NCI-H2081 (cell line): ENCODE measurements around the gene SLC25A24.
A peak's percentile ranks its signal among the peaks of the same experiment; 100 is the strongest.
"Not testable (repeated sequence)": the region's sequence is repeated elsewhere in the genome, so short reads cannot be mapped to it uniquely, and the experiment has no call there.

Source experiments
- DNase-seq, 2 experiments: peaks; one replicate each; lab custom pipeline; 2025; lab: John Stamatoyannopoulos, UW

The SLC25A24 gene

DNA sequence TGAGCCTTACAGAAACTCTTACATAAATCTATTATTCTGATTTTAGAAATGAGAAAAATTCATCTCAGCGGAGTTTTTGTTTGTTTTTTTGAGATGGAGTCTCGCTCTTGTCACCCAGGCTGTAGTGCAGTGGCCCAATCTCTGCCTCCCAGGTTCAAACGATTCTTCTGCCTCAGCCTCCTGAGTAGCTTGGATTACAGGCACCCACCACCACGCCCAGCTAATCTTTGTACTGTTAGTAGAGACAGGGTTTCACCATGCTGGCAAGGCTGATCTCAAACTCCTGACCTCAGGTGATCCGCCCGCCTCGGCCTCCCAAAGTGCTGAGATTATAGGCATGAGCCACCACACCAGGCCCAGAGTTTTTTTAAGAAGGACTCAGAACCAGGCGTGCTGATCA lies 60.6 kb downstream of the SLC25A24 start:
- DNase-seq, result not testable (repeated sequence)

DNA sequence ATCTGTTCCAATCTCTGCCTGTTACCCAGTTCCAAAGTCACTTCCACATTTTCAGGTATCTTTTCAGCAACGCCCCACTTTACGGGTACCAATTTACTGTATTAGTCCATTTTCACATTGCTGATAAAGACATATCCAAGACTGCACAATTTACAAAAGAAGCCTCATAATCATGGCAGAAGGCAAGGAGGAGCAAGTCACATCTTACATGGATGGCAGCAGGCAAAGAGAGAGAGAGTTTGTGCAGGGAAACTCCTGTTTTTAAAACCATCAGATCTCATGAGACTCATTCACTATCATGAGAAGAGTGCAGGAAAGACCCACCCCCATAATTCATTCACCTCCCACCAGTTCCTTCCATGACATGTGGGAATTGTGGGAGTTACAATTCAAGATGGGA lies 67.0 kb downstream of the SLC25A24 start:
- not testable (repeated sequence) for DNase-seq

DNA sequence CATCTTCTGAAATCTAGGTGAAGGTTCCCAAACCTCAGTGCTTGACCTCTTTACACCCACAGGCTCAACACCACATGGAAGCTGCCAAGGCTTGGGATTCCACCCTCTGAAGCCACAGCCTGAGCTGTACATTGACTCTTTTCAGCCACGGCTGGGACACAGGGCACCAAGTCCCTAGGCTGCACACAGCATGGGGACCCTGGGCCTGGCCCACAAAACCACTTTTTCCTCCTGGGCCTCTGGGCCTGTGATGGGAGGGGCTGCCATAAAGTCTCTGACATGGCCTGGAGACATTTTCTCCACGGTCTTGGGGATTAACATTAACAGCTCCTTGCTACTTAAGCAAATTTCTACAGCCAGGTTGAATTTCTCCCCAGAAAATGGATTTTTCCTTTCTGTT lies 67.8 kb downstream of the SLC25A24 start:
- DNase-seq, result not testable (repeated sequence)

DNA sequence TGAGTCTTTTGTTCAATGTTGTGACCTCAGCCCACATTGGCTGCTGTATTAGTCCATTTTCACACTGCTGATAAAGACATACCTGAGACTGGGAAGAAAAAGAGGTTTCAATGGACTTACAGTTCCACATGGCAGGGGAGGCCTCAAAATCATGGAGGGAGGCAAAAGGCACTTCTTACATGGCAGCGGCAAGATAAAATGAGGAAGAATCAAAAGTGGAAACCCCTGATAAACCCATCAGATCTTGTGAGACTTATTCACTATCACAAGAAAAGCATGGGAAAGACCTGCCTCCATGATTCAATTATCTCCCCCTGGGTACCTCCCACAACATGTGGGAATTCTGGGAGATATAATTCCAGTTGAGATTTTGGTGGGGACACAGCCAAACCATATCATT lies 68.9 kb downstream of the SLC25A24 start:
- DNase-seq, result not testable (repeated sequence)

DNA sequence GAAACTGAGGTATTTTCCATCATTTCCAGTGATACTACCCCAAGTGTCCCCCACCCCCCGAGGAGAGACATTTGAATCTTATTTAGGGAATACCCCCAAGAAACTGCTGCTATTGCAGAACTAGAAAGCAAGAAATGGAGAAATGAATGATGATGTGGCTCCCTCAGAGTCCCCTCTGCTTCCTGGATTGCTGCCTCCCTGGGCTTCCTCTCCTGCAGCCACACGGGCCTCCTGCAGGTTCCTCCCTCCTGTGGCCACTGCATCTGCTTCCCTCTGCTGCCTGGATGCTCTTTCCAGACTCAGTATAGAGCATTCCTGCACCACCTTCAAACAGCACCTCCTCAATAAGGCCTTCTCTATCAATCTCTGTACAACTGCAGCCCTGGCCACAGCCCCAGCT lies 69.3 kb downstream of the SLC25A24 start:
- DNase-seq, result peak in 1 of 2 experiments; percentile 1

DNA sequence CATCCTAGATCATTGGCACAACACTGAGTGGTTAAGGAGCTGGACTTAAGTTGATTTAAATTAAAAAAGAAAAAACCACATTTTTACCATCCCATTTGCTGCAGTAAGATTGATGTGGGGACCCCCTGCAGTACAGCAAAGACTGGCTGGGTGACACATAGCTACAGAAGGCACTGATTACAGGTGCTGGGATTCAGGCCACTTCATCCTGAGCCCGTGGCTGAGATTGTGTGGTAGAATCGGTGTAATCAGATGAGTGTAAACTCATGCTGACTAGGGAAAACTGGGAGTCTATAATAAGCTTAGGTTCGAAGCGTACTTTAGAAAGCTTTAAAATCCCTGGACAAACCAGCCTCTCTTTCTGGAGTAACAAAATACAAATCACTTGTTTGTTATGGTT lies 70.1 kb downstream of the SLC25A24 start:
- no peak for DNase-seq

DNA sequence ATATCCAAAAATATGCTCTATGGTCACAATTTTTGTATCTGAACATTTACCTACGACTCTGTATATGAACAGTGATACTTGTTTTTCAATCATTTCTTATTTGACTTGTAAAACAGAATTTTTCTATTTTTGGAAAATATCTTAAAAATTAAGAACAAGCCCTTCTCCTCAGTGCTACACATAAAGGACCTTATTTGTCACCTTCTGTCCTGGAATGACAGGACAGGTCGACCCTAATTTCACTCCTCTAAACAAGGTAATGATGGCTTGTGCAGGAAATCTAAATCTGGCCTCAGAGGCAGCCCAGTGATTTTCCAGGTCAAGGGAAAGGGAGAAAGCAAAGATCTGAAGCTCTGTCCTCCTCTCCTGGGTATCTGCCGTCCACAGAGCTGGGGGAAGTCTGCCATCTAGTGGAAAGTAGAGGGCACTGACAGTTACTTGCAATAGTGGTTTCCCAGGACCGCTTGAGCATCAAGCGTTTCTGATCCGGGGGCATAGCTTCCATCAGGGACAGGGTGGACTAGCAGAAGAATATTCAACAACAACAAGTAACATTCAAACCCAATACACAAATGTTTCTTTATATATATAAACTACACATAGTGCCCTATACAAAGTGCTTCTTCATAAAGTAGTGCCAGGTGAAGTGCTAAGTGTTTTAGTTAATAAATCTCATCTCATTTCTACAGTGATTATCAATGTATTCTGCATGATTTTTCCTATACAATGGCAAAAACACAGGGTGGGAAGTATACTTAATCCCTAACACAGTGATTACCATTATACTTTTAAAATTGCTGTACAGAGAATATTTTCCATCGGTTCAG lies 74.6 kb downstream of the SLC25A24 start:
- peak; percentile 67 to 68 for DNase-seq

DNA sequence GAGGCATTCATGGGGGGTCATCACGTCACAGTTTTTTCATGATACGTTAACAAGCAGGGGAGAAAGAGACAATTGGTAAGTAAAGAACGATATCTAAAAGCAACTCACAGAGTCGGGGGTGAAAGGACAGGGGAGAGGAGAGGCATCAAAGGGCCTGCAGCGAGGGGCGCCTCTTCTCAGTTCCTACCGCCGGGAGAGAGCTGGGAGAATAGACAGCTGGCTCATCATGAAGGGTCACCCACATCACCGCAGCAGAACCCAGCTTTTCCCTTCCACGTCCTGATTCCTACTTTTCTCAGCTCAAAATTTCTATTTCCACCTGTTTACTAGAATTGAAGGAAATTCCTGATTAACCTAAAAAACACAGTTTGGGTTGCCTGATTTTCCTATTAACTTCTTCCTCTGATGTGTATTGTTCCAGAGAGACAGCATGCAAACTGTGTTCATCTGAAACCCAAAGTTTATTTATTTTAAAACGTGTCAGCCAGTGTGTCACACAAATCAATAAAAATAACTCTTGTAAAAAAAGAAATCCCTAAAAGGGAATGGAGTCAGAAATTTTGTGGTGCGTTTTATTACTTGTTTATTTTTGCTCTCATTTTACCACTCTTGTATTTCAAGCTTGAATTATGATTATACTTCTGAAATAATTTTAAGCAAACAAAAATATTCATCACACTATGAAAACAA lies 75.4 kb downstream of the SLC25A24 start:
- DNase-seq, result no peak

DNA sequence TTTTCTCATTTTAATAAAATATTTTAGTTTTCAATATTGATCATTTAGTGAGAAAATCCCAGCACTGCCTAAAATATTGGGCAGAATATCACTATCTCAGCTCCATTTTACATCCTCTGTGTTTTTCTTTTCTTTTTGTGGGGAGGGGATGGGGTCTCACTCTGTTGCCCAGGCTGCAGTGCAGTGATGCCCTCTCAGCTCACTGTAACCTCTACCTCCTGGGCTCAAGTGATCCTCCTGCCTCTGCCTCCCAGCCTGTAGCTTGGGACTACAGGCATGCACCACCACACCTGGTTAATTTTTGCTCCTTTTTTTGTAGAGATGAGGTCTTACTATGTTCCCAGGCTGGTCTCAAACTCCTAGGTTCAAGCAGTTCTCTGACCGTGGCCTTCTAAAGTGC lies 76.1 kb downstream of the SLC25A24 start:
- no peak for DNase-seq

DNA sequence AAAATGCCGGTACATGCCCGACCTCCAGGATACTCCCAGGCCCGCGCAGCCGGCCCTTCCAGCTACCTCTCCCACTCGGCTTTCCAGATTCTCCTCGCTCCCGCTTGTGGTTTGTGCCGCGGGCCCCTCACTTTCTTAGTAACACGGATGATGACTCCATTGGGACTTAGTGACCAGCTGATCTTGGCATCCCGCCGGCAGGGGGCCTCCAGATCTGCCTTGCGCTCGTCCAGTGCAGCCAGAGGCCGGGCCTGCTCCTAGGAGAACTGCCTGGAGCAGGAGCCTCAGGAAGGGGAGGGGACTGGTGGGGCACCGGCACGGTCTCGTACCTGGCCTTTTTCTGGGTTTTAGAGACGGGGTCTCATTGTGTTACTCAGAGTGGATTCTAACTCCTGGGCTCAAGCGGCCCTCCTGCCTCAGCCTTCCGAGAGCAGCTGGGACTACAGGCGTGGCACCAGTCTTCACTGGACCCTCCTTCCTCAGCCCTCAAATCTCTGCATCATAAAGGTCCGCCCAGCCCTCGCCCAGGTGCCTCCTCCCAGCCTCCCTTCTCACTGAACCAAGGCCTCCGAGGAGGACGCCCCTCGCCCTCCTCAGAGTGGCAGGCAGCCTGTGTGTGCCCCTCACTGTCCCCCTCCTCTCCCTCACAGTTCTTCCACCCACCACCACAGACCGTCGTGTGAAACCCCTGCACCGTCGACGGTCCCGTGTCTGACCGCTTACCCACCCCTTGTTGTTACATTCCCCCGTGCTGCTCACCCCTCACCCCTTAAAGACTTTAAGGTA lies 78.6 kb downstream of the SLC25A24 start:
- DNase-seq, result no peak

DNA sequence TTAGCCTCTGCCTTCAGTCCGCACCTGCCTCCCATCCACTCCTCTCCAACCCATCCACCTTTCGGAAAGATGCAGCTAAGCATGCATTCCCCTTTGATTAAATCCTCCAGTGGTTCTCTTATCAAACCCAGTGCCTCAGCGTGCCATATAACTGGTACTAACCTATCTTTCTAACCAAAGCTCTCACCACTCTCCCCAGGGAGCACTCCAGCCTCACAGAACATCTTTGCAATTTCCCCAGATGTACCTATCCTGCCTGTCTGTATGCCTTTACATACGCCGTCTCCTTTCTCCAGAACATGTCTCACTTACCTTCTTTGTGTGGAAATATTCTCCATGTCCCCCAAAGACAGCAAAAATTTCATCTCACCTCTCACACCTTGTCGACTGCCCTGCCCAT lies 80.0 kb downstream of the SLC25A24 start:
- no peak for DNase-seq

DNA sequence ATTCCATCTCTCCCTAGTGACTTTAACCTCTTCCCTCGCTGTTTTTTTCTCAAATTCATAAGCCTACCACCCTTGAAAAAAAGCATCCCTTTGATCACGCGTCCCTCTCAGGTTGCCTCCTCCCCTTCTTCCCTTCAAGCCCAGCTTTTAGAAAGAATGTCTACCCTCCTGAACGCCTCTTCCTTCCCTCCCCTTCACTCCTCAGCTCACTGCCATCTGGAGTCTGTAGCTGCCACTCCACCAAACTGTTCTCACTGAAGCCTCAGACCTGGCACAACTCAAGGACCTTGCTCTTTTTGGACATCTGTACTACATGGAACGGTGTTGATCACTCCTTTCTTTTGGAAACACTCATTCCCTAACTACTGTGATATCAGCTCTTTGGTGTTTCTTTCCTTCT lies 80.6 kb downstream of the SLC25A24 start:
- no peak for DNase-seq

DNA sequence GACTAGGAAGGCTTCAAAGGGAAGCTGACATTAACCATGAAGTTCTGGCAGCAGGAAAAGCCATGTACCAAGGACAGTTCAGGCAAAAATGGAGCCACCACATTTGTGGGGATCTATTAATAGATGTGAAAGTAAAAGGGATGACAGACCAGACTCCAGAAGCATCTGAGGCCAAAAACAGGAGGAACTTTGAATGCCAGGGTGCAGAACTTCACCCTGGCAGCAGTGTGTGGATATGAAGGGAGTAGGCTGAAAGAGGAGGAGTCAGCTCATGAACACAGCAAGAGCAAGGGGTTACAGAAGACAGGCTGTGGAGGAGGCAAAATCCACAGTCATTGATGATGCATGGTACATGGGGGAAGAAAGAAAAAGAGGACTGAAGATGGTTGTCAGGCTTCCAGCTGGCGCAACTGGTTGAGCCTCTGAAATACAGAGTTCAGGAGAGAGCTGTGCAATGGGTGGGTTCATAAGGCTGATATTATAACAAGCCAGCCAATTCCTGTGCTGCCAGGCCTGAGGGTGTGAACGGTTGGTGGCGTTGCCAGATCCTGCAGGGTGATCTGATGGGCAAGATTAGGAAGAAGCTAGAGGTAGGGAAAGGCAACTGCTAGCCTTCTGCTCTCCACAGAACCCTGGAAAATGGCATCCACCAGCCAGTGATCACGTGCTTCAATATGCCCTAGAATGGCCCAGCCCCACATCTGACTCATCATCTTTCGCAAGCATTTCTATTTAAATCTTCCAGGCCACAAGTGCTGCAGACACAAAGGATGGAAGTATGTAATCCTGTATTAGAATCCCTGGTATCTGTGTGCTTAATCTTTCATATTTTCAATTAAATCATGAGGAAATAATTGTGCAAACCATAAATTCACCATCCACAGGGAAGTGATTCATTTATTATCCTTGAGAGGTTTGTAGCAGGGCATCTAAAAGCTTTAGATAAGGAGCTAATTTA lies 81.9 kb downstream of the SLC25A24 start:
- DNase-seq, result no peak

DNA sequence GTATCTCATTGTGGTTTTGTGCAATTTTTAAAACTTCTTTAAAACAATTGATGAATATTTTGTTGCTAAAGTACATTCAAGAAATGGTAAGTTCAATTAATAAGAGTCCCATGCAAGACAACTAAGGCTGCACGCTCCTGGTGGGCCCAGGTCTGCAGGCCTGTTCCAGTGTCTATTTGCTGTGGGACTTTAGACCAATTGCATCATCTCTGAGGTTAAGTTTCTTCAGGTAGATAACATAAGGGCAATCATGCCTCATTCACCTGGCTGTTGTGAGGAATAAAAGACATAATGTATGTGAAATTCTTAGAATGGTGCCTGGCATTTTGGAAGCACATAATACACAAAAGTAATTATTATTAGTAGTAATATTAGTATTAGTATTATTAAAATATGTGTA lies 82.9 kb downstream of the SLC25A24 start:
- no peak for DNase-seq

DNA sequence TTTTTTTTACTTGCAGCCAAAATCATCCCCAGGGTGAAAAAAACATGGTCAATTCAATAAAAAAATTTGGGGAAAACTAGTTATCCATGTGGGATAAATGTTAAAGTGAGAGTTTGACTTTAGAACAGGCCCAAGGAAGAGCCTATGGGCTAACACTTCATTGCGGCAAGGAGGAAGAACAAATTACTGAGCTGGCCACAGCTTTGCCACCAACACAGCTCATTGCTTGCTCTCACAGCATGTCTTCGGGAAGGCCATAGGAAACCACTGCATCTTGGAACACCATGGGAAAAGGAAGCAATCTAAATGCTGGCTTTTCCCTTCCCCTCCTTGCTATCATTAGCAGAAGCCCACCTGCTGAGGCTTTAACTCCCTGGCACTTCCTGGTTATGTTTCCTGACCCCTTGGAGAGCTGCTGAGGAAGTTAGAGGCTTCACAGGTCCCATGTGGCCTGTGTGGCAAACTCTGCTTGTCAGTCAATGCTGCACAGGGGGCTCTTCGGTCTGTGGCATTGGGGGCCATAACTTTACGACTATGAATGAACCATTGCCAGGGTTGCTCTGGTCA lies 86.0 kb downstream of the SLC25A24 start:
- no peak for DNase-seq

DNA sequence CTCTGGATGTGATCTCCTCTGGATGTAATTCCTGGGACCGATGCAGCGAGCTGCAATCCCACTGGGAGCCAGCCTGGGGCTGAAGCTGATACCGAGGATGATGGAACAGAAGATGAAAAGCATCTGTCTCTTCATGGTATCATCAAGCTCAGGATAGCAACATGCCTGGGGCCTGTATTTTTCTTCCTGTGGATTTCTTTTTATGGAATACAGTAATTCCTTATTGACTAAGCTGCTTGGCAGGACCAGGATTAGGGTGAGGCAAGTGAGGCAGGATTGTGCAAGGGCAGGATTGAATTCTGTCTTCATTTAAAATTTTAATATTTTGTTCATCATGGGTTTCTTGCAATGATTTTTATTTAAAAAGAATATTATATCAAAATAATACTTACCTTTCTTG lies 86.6 kb downstream of the SLC25A24 start:
- DNase-seq, result no peak

DNA sequence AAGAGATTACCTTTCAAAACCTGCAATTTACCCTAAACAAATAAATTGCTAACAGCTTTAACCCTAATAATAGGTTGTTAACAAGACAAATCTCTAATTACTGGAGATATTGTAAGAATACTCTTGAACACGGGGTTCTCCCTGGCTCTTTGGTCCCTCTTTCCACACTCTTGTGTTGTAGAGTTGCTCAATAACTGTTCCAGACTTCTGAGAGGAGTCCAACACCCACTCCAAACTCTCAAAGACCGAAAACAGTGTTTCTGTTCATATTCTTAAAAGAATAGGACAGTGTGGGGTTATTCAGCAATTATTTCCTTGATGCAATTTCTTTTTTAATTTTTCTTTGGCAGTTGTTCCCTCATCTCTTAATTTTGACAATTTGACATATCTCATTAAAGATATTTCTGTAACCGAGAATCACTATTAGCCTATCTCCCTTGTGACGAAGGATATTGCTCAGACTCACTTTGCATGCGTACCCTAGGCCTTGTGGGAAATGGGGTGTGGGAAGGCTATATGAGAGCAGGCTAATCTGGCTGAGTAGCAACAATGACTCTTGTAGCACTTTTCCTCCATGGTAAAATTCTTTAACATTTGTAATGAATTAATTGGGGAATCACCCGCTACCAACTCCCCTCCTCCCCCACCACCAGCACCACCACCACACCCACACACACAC lies 90.7 kb downstream of the SLC25A24 start:
- no peak for DNase-seq

DNA sequence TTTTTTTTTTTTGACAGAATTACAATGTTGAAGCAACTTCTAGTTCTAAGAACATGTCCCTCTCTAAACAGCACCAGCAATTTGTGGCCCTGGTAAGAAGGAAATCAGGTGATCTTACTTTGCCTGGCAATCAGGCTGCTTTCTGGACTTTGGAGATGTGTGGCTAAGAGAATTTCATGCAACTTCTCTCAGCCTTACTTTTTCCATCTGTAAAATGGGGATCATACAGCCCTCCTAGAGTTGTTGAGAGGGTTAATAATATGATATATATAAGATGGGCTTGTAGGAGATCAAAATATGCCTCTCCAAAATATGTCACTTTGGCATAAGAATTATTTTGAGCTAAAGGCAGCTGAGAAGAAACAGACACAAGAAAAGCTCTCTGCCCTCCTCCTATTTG lies 92.0 kb downstream of the SLC25A24 start:
- DNase-seq, result no peak

DNA sequence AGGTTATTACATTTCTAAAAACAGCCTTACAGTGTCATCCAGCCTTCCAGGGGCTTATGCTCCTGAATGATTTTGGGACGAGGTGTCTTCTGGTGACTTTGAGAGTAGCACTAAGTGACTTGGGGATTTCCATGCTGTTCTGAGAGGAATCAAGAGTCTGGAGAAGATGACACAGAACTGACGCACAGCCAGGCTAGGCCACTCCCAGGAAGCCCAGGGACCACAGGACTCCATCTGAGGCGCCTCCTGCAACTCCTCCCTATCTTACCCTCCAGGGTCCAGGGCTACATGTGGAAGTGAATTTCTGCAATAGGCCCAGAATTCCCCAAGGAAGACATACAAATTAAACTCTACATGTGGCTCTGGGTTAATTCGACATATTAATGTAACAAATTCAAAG lies 92.5 kb downstream of the SLC25A24 start:
- no peak for DNase-seq

DNA sequence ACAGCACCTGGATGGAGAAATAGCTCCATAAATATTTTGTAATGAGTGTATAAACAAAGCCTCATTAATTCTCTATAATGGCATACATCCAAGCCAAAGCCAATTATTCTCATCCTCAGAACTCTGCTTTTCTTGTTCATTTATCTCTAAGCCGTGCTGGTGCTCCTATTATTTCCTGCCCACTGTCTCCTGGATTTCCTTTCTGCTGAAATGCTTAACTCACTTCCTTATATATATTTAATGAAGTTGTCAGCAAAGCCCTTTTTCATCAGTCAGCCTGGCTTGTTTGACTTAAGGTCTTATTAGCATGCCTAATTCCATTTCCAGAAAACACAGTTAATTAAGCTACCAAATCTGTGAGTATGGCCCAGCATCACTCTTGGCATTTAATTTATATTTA lies 93.4 kb downstream of the SLC25A24 start:
- no peak for DNase-seq

DNA sequence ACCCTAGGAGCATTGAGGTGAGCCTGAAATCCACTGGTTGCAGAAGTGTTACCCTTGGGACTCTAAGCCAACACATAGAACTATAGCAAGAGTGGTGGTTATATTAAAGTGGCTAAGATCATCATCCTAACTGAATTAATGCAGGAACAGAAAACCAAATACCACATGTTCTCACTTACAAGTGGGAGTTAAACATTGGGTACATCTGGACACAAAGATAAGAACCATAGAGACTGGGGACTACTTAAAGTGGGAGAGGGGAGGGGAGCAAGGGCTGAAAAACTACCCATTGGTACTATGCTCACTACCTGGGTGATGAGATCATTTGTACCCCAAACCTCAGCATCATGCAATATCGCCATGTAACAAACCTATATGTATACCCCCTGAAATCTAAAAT lies 100.0 kb downstream of the SLC25A24 start:
- no peak for DNase-seq
